ENCODE data around the gene CDH4.

GRCh38 chr20:61881861-61882260, 629.8 kb downstream of the CDH4 start:
- TF ChIP-seq, protein P1, sequence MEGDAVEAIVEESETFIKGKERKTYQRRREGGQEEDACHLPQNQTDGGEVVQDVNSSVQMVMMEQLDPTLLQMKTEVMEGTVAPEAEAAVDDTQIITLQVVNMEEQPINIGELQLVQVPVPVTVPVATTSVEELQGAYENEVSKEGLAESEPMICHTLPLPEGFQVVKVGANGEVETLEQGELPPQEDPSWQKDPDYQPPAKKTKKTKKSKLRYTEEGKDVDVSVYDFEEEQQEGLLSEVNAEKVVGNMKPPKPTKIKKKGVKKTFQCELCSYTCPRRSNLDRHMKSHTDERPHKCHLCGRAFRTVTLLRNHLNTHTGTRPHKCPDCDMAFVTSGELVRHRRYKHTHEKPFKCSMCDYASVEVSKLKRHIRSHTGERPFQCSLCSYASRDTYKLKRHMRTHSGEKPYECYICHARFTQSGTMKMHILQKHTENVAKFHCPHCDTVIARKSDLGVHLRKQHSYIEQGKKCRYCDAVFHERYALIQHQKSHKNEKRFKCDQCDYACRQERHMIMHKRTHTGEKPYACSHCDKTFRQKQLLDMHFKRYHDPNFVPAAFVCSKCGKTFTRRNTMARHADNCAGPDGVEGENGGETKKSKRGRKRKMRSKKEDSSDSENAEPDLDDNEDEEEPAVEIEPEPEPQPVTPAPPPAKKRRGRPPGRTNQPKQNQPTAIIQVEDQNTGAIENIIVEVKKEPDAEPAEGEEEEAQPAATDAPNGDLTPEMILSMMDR (IDR thresholded peaks at IDR 0.05; ENCODE audit: insufficient read depth, low read depth, low read length): no peak
- TF ChIP-seq EZH2 (IDR thresholded peaks at IDR 0.05; ENCODE audit: insufficient read depth, low read length): no peak

Measured in astrocyte (in vitro differentiated cells and primary cell).